ENCODE measurements around the gene FRMD1. TPM values are rescaled to one million over a fixed set of nuclear protein-coding genes. Genes with fewer than 3 reads are reported as not detected.

Gene FRMD1
- total RNA-seq, 1 donor from 2014 or later = not detected

- Mint-ChIP-seq H3K27ac (peak overlapping the region; percentile 71), H3K4me1 (peaks cover 38% of the 10 kb centered on the region), H3K9me3 (no peaks in the 10 kb centered on the region), H3K27me3 (ENCODE audit: insufficient read depth, low read depth) (peaks cover 11% of the 10 kb centered on the region), H3K4me3 (no peak overlapping the region), H3K36me3 (no peaks in the 10 kb centered on the region)
- Histone ChIP-seq H3F3A (ENCODE audit: low read depth) (peaks cover 5% of the 10 kb centered on the region), H3K9me3 (ENCODE audit: low read depth) (no peaks in the 10 kb centered on the region), H2AFZ (replicated peaks) (no peak overlapping the region), H3K36me3 (no peaks in the 10 kb centered on the region), H3K27ac (no peak overlapping the region), H3K79me2 (ENCODE audit: low read depth) (no peaks in the 10 kb centered on the region), H4K20me1 (ENCODE audit: low read depth) (no peaks in the 10 kb centered on the region), H3K9ac (no peak overlapping the region), H3K4me3 (no peak overlapping the region), H3K27me3 (no peaks in the 10 kb centered on the region), H3K4me2 (no peak overlapping the region), H3K4me1 (peaks cover 40% of the 10 kb centered on the region)
- DNase-seq (ENCODE audit: low spot score) = no peak
- TF ChIP-seq EZH2 (IDR thresholded peaks at IDR 0.05) = no peak
- TF ChIP-seq CTCF (IDR thresholded peaks at IDR 0.05) = no peak
- TF ChIP-seq EZH2phosphoT487 (IDR thresholded peaks at IDR 0.05) = no peak
Measured at GRCh38 chr6:168084465-168085160, 5.6 kb upstream of the FRMD1 start.

- no peak for TF ChIP-seq EZH2phosphoT487 (IDR thresholded peaks at IDR 0.05)
- TF ChIP-seq CTCF (IDR thresholded peaks at IDR 0.05) = no peak
- no peak for TF ChIP-seq EZH2 (IDR thresholded peaks at IDR 0.05)
- no peak overlapping the region for H3K27ac Mint-ChIP-seq
- H3K4me1 ChIP-seq = peaks cover 30% of the 10 kb centered on the region
Measured at GRCh38 chr6:168083514-168083885, 4.5 kb upstream of the FRMD1 start.

GRCh38 chr6:168082860-168083513 lies 4.0 kb upstream of the FRMD1 start:
- Mint-ChIP-seq H3K27ac (no peak overlapping the region), H3K4me3 (no peak overlapping the region), H3K36me3 (no peaks in the 10 kb centered on the region), H3K9me3 (no peaks in the 10 kb centered on the region), H3K27me3 (ENCODE audit: insufficient read depth, low read depth) (peaks cover 13% of the 10 kb centered on the region), H3K4me1 (peaks cover 27% of the 10 kb centered on the region)
- H3K4me1 ChIP-seq = peaks cover 25% of the 10 kb centered on the region
- no peak overlapping the region for H3K4me3 ChIP-seq
- H3K4me2 ChIP-seq = no peak overlapping the region
- H3K79me2 ChIP-seq (ENCODE audit: low read depth) = no peaks in the 10 kb centered on the region
- no peak overlapping the region for H2AFZ ChIP-seq (replicated peaks)
- no peaks in the 10 kb centered on the region for H3K9me3 ChIP-seq (ENCODE audit: low read depth)
- H3F3A ChIP-seq (ENCODE audit: low read depth) = no peaks in the 10 kb centered on the region
- no peak for TF ChIP-seq EZH2phosphoT487 (IDR thresholded peaks at IDR 0.05)
- no peak for TF ChIP-seq CTCF (IDR thresholded peaks at IDR 0.05)
- no peak for TF ChIP-seq EZH2 (IDR thresholded peaks at IDR 0.05)
- no peak overlapping the region for H3K27ac ChIP-seq
- H3K36me3 ChIP-seq = no peaks in the 10 kb centered on the region
- H3K27me3 ChIP-seq = no peaks in the 10 kb centered on the region
- DNase-seq (ENCODE audit: low spot score) = no peak
- no peak overlapping the region for H3K9ac ChIP-seq
- H4K20me1 ChIP-seq (ENCODE audit: low read depth) = no peaks in the 10 kb centered on the region

More at GRCh38 chr6:168083514-168083885, 4.5 kb upstream of the FRMD1 start:
- Histone ChIP-seq H3K4me2 (no peak overlapping the region), H3K36me3 (no peaks in the 10 kb centered on the region), H3K9me3 (ENCODE audit: low read depth) (no peaks in the 10 kb centered on the region), H3K9ac (no peak overlapping the region), H3K79me2 (ENCODE audit: low read depth) (no peaks in the 10 kb centered on the region), H4K20me1 (ENCODE audit: low read depth) (no peaks in the 10 kb centered on the region), H2AFZ (replicated peaks) (no peak overlapping the region), H3K27ac (no peak overlapping the region), H3K4me3 (no peak overlapping the region), H3F3A (ENCODE audit: low read depth) (peaks cover 2% of the 10 kb centered on the region), H3K27me3 (no peaks in the 10 kb centered on the region)
- Mint-ChIP-seq H3K36me3 (no peaks in the 10 kb centered on the region), H3K4me3 (no peak overlapping the region), H3K9me3 (no peaks in the 10 kb centered on the region), H3K4me1 (peaks cover 29% of the 10 kb centered on the region), H3K27me3 (ENCODE audit: insufficient read depth, low read depth) (peaks cover 13% of the 10 kb centered on the region)
- no peak for DNase-seq (ENCODE audit: low spot score)

Data from neural progenitor cell (in vitro differentiated cells).